HepG2 (cell line): ENCODE measurements around the gene WDR83. TPM values are rescaled to one million over a fixed set of nuclear protein-coding genes. Genes with fewer than 3 reads are reported as not detected.
A peak's percentile ranks its signal among the peaks of the same experiment; 100 is the strongest.

Experiments
- ATF2 ChIP-seq: sonication (generic); formaldehyde crosslinking; IDR thresholded peaks from 2 replicates; pipeline ENCODE4 v1.4.0; 2020; ENCODE audit warnings: missing genetic modification reagents
- ATF4 ChIP-seq, 2 experiments: fragments of 450-650 bp in 1 of 2; sonication (generic) in 1 of 2; formaldehyde crosslinking; IDR thresholded peaks; 2 replicates each; pipeline versions ENCODE4 v1.5.0 to v1.8.0; 2020 to 2022; ENCODE audit warnings: mild to moderate bottlenecking in 1 of 2, missing genetic modification reagents in 1 of 2
- CHD4 ChIP-seq: fragments of 200-600 bp; sonication (generic); IDR thresholded peaks from 2 replicates; pipeline ENCODE4 v1.7.0; 2017; ENCODE audit warnings: mild to moderate bottlenecking, low read length, borderline replicate concordance
- ETS1 ChIP-seq: sonication (generic); formaldehyde crosslinking; IDR thresholded peaks from 2 replicates; pipeline ENCODE4 v1.4.0; 2020; ENCODE audit warnings: missing genetic modification reagents
- HDAC6 ChIP-seq: fragments of 200-600 bp; sonication (generic); IDR thresholded peaks from 2 replicates; pipeline ENCODE4 v1.7.0; 2017; ENCODE audit warnings: mild to moderate bottlenecking, antibody characterized with exemption, low read length, low read depth
- KDM1A ChIP-seq: IDR thresholded peaks from 2 replicates; pipeline ENCODE4 v1.6.1; 2016; ENCODE audit warnings: missing compliant biosample characterization
- LCORL ChIP-seq, 2 experiments: fragments of 450-650 bp in 1 of 2; sonication (generic) in 1 of 2; formaldehyde crosslinking in 1 of 2; IDR thresholded peaks; 2 replicates each; pipeline versions ENCODE4 v1.5.0 to v1.6.1; 2017 to 2020; ENCODE audit warnings: antibody characterized with exemption in 1 of 2, missing genetic modification reagents in 1 of 2
- MED8 ChIP-seq: sonication (generic); formaldehyde crosslinking; IDR thresholded peaks from 2 replicates; pipeline ENCODE4 v1.8.1; 2023; ENCODE audit warnings: mild to moderate bottlenecking, missing genetic modification reagents; ENCODE audit not compliant: insufficient replicate concordance
- MZF1 ChIP-seq: sonication (generic); formaldehyde crosslinking; IDR thresholded peaks from 2 replicates; pipeline ENCODE4 v1.8.1; 2023; ENCODE audit warnings: mild to moderate bottlenecking, missing genetic modification reagents, borderline replicate concordance
- NKX3-1 ChIP-seq: sonication (generic); formaldehyde crosslinking; IDR thresholded peaks from 2 replicates; pipeline ENCODE4 v1.5.0; 2020; ENCODE audit warnings: missing genetic modification reagents
- NR3C1 ChIP-seq: sonication (generic); formaldehyde crosslinking; IDR thresholded peaks from 2 replicates; pipeline ENCODE4 v1.4.0; 2020; ENCODE audit warnings: missing genetic modification reagents
- RXRA ChIP-seq: sonication (generic); formaldehyde crosslinking; IDR thresholded peaks from 2 replicates; pipeline ENCODE4 v1.5.1; 2020; ENCODE audit warnings: missing genetic modification reagents
- SETDB1 ChIP-seq: sonication (generic); formaldehyde crosslinking; IDR thresholded peaks from 2 replicates; pipeline ENCODE4 v1.5.1; 2020; ENCODE audit warnings: missing genetic modification reagents, mild to moderate bottlenecking, borderline replicate concordance
- THAP11 ChIP-seq: IDR thresholded peaks from 2 replicates; pipeline ENCODE4 v1.6.1; 2016; ENCODE audit warnings: missing biosample characterization, missing genetic modification reagents
- ZFX ChIP-seq: sonication (generic); formaldehyde crosslinking; IDR thresholded peaks from 2 replicates; pipeline ENCODE4 v1.4.0; 2020; ENCODE audit warnings: mild to moderate bottlenecking, low read depth, missing genetic modification reagents, moderate library complexity
- ZNF317 ChIP-seq: sonication (generic); formaldehyde crosslinking; IDR thresholded peaks from 2 replicates; pipeline ENCODE4 v1.5.0; 2020; ENCODE audit warnings: mild to moderate bottlenecking, missing genetic modification reagents
- ZNF350 ChIP-seq: sonication (generic); formaldehyde crosslinking; IDR thresholded peaks from 2 replicates; pipeline ENCODE4 v1.4.0; 2020; ENCODE audit warnings: mild to moderate bottlenecking, low read depth, missing genetic modification reagents, borderline replicate concordance
- ZNF484 ChIP-seq: sonication (generic); formaldehyde crosslinking; IDR thresholded peaks from 2 replicates; pipeline ENCODE4 v1.5.1; 2020; ENCODE audit warnings: mild to moderate bottlenecking, low read depth, missing genetic modification reagents, borderline replicate concordance
- ZNF761 ChIP-seq: sonication (generic); formaldehyde crosslinking; conservative IDR thresholded peaks from 2 replicates; pipeline ENCODE4 v1.4.0; 2020; ENCODE audit warnings: mild to moderate bottlenecking, missing genetic modification reagents
- polyA plus RNA-seq, 8 experiments: library from polyadenylated mRNA; depleted of rRNA in 3 of 8; stranded (reverse) in 7 of 8; unstranded in 1 of 8; fragments of >200 nt; fragmentation: Illumina TruSeq in 4 of 8; extraction: Trizol in 4 of 8; gene quantifications; 2 replicates each; pipeline versions ENCODE4 v1.2.1 to v1.2.3, GENCODE V29; 2011 to 2016; ENCODE audit warnings: low read depth in 4 of 8, missing spikeins in 1 of 8, mixed read lengths in 1 of 8; ENCODE audit not compliant: insufficient read depth in 1 of 8
- total RNA-seq, 5 experiments: library from RNA; depleted of rRNA; stranded (reverse); fragments of >200 nt; fragmentation: Illumina TruSeq; extraction: Trizol; gene quantifications; 2 replicates each; pipeline ENCODE4 v1.2.3, GENCODE V29; 2016; ENCODE audit warnings: low read depth in 1 of 5
- TF ChIP-seq, protein P1 (sequence below): sonication (generic); formaldehyde crosslinking; IDR thresholded peaks from 2 replicates; pipeline ENCODE4 v1.8.0; 2022; ENCODE audit warnings: mild to moderate bottlenecking, missing genetic modification reagents, moderate library complexity
- TF ChIP-seq, protein P2 (sequence below): sonication (generic); formaldehyde crosslinking; IDR thresholded peaks from 2 replicates; pipeline ENCODE4 v1.8.0; 2023; ENCODE audit warnings: mild to moderate bottlenecking, missing genetic modification reagents
- TF ChIP-seq, protein P3 (sequence below): sonication (generic); formaldehyde crosslinking; IDR thresholded peaks from 2 replicates; pipeline ENCODE4 v1.8.1; 2023; ENCODE audit warnings: missing genetic modification reagents, inconsistent platforms, borderline replicate concordance

WDR83 gene
- total and polyA plus RNA-seq, 2 of the 13 experiments (the other 11 are each of a cell fraction or from before 2014, with no cell fraction given): 4.5 to 10.7 TPM

GRCh38 chr19:12639901-12640613 is 26.6 kb upstream of the WDR83 start (continued):
- no peak for TF ChIP-seq ATF4 (CRISPR knock-in tag; IDR thresholded peaks at IDR 0.05)
- peak; percentile 57 for TF ChIP-seq ZFX (CRISPR knock-in tag)
- no peak for TF ChIP-seq NR3C1 (CRISPR knock-in tag)
- TF ChIP-seq ZNF350 (CRISPR knock-in tag): peak; percentile 36; the same call in 1 of the 2 replicates
- TF ChIP-seq, protein P1, sequence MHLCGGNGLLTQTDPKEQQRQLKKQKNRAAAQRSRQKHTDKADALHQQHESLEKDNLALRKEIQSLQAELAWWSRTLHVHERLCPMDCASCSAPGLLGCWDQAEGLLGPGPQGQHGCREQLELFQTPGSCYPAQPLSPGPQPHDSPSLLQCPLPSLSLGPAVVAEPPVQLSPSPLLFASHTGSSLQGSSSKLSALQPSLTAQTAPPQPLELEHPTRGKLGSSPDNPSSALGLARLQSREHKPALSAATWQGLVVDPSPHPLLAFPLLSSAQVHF (CRISPR knock-in tag): no peak
- TF ChIP-seq CHD4: no peak
- peak; percentile 47; the same call in 1 of the 2 replicates for TF ChIP-seq RXRA
- TF ChIP-seq SETDB1 (CRISPR knock-in tag): no peak
- TF ChIP-seq KDM1A (CRISPR knock-in tag): no peak
- TF ChIP-seq, protein P2, sequence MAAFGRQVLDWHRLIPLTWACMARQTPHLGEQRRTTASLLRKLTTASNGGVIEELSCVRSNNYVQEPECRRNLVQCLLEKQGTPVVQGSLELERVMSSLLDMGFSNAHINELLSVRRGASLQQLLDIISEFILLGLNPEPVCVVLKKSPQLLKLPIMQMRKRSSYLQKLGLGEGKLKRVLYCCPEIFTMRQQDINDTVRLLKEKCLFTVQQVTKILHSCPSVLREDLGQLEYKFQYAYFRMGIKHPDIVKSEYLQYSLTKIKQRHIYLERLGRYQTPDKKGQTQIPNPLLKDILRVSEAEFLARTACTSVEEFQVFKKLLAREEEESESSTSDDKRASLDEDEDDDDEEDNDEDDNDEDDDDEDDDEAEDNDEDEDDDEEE (CRISPR knock-in tag): 0 out of 2 replicates have a peak, but pooled peaks have one; percentile 41
- peak; percentile 59; the same call in 1 of the 2 replicates for TF ChIP-seq ZNF761 (CRISPR knock-in tag)
- TF ChIP-seq ETS1 (CRISPR knock-in tag): no peak
- no peak for TF ChIP-seq LCORL (IDR thresholded peaks at IDR 0.05)
- no peak for TF ChIP-seq LCORL (CRISPR knock-in tag; IDR thresholded peaks at IDR 0.05)
- TF ChIP-seq, protein P3, sequence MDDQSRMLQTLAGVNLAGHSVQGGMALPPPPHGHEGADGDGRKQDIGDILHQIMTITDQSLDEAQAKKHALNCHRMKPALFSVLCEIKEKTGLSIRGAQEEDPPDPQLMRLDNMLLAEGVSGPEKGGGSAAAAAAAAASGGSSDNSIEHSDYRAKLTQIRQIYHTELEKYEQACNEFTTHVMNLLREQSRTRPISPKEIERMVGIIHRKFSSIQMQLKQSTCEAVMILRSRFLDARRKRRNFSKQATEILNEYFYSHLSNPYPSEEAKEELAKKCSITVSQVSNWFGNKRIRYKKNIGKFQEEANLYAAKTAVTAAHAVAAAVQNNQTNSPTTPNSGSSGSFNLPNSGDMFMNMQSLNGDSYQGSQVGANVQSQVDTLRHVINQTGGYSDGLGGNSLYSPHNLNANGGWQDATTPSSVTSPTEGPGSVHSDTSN (CRISPR knock-in tag): no peak
- no peak for TF ChIP-seq HDAC6
- TF ChIP-seq ATF2 (CRISPR knock-in tag): 0 out of 2 replicates have a peak, but pooled peaks have one; percentile 12
- 0 out of 2 replicates have a peak, but pooled peaks have one; percentile 27 for TF ChIP-seq ZNF317 (CRISPR knock-in tag)
- no peak for TF ChIP-seq ZNF484 (CRISPR knock-in tag)
- peak; percentile 25; the same call in 1 of the 2 replicates for TF ChIP-seq THAP11 (CRISPR knock-in tag)
- TF ChIP-seq MZF1 (CRISPR knock-in tag): no peak
- no peak for TF ChIP-seq MED8 (CRISPR knock-in tag)
- TF ChIP-seq NKX3-1: 0 out of 2 replicates have a peak, but pooled peaks have one; percentile 23
